ENCODE data around the gene PTCD2.

The PTCD2 gene

GRCh38 chr5:72346398-72346797 is 26.2 kb downstream of the PTCD2 start:
- no peak for DNase-seq (ENCODE audit: low read depth in 2 of 2, low spot score in 1 of 2)

GRCh38 chr5:72347801-72348308 is 27.7 kb downstream of the PTCD2 start:
- no peak for DNase-seq (ENCODE audit: low read depth in 2 of 2, low spot score in 1 of 2)

GRCh38 chr5:72351376-72351775 is 31.2 kb downstream of the PTCD2 start:
- no peak for DNase-seq (ENCODE audit: low read depth in 2 of 2, low spot score in 1 of 2)

GRCh38 chr5:72352616-72353015 is 32.4 kb downstream of the PTCD2 start:
- DNase-seq (ENCODE audit: low read depth in 2 of 2, low spot score in 1 of 2): no peak

GRCh38 chr5:72353046-72353445 is 32.9 kb downstream of the PTCD2 start:
- DNase-seq (ENCODE audit: low read depth in 2 of 2, low spot score in 1 of 2): no peak

GRCh38 chr5:72355706-72356299 is 35.6 kb downstream of the PTCD2 start:
- no peak for DNase-seq (ENCODE audit: low read depth in 2 of 2, low spot score in 1 of 2)

- DNase-seq (ENCODE audit: low read depth in 2 of 2, low spot score in 1 of 2): no peak
Observed at GRCh38 chr5:72356361-72356760, 36.2 kb downstream of the PTCD2 start.

- no peak for DNase-seq (ENCODE audit: low read depth in 2 of 2, low spot score in 1 of 2)
Observed at GRCh38 chr5:72358925-72359324, 38.8 kb downstream of the PTCD2 start.

- DNase-seq (ENCODE audit: low read depth in 2 of 2, low spot score in 1 of 2): no peak
Observed at GRCh38 chr5:72359886-72360285, 39.7 kb downstream of the PTCD2 start.

GRCh38 chr5:72363166-72363802 is 43.1 kb downstream of the PTCD2 start:
- no peak for DNase-seq (ENCODE audit: low read depth in 2 of 2, low spot score in 1 of 2)

GRCh38 chr5:72364171-72364570 is 44.0 kb downstream of the PTCD2 start:
- no peak for DNase-seq (ENCODE audit: low read depth in 2 of 2, low spot score in 1 of 2)

- DNase-seq (ENCODE audit: low read depth in 2 of 2, low spot score in 1 of 2): no peak
Observed at GRCh38 chr5:72364951-72365350, 44.8 kb downstream of the PTCD2 start.

GRCh38 chr5:72366324-72366976 is 46.3 kb downstream of the PTCD2 start:
- DNase-seq (ENCODE audit: low read depth in 2 of 2, low spot score in 1 of 2): no peak

- DNase-seq (ENCODE audit: low read depth in 2 of 2, low spot score in 1 of 2): no peak
Observed at GRCh38 chr5:72368271-72368670, 48.1 kb downstream of the PTCD2 start.

GRCh38 chr5:72369301-72369700 is 49.1 kb downstream of the PTCD2 start:
- no peak for DNase-seq (ENCODE audit: low read depth in 2 of 2, low spot score in 1 of 2)

- DNase-seq (ENCODE audit: low read depth in 2 of 2, low spot score in 1 of 2): no peak
Observed at GRCh38 chr5:72369711-72370110, 49.5 kb downstream of the PTCD2 start.

GRCh38 chr5:72372331-72372730 is 52.2 kb downstream of the PTCD2 start:
- DNase-seq (ENCODE audit: low read depth in 2 of 2, low spot score in 1 of 2): no peak

- DNase-seq (ENCODE audit: low read depth in 2 of 2, low spot score in 1 of 2): no peak
Observed at GRCh38 chr5:72372923-72373322, 52.8 kb downstream of the PTCD2 start.

- no peak for DNase-seq (ENCODE audit: low read depth in 2 of 2, low spot score in 1 of 2)
Observed at GRCh38 chr5:72374844-72375243, 54.7 kb downstream of the PTCD2 start.

- DNase-seq (ENCODE audit: low read depth in 2 of 2, low spot score in 1 of 2): no peak
Observed at GRCh38 chr5:72376381-72376780, 56.2 kb downstream of the PTCD2 start.

- no peak for DNase-seq (ENCODE audit: low read depth in 2 of 2, low spot score in 1 of 2)
Observed at GRCh38 chr5:72377910-72378638, 57.9 kb downstream of the PTCD2 start.

Measured in stimulated activated CD8-positive, alpha-beta memory T cell treated with anti-CD3 and anti-CD28 coated beads, Interleukin-4, amount 100 ng/mL, for 4 hours (primary cell).